Stimulated activated naive CD8-positive, alpha-beta T cell treated with anti-CD3 and anti-CD28 coated beads, Interleukin-15, amount 100 ng/mL, for 72 hours (primary cell): ENCODE measurements around the gene TMEM151B.

ENCODE experiments used
- ATAC-seq: fragments of 150-1000 bp; cut with Tn5 transposase; 2 replicates; pipeline ENCODE4 v1.10.0; 2021; ENCODE audit warnings: mild to moderate bottlenecking, moderate library complexity
- DNase-seq, 2 donors: peaks; one replicate each; pipeline ENCODE4 v3.0.0; 2021 to 2022
- H3K27ac Mint-ChIP-seq, 2 donors: one replicate each; pipeline ENCODE4 v1.8.0; 2022; ENCODE audit warnings: mild to moderate bottlenecking in 2 of 2, mixed read lengths in 2 of 2, moderate library complexity in 2 of 2
- H3K27me3 Mint-ChIP-seq: one replicate; pipeline ENCODE4 v1.8.0; 2022; ENCODE audit warnings: mixed read lengths
- H3K4me1 Mint-ChIP-seq: one replicate; pipeline ENCODE4 v1.8.0; 2022; ENCODE audit warnings: mild to moderate bottlenecking, mixed read lengths
- H3K4me3 Mint-ChIP-seq, 2 donors: one replicate each; pipeline ENCODE4 v1.8.0; 2022; ENCODE audit warnings: mild to moderate bottlenecking in 2 of 2, mixed read lengths in 2 of 2, moderate library complexity in 1 of 2
- H3K9me3 Mint-ChIP-seq, 2 donors: one replicate each; pipeline ENCODE4 v1.8.0; 2022; ENCODE audit warnings: mixed read lengths in 2 of 2

The TMEM151B gene

DNA sequence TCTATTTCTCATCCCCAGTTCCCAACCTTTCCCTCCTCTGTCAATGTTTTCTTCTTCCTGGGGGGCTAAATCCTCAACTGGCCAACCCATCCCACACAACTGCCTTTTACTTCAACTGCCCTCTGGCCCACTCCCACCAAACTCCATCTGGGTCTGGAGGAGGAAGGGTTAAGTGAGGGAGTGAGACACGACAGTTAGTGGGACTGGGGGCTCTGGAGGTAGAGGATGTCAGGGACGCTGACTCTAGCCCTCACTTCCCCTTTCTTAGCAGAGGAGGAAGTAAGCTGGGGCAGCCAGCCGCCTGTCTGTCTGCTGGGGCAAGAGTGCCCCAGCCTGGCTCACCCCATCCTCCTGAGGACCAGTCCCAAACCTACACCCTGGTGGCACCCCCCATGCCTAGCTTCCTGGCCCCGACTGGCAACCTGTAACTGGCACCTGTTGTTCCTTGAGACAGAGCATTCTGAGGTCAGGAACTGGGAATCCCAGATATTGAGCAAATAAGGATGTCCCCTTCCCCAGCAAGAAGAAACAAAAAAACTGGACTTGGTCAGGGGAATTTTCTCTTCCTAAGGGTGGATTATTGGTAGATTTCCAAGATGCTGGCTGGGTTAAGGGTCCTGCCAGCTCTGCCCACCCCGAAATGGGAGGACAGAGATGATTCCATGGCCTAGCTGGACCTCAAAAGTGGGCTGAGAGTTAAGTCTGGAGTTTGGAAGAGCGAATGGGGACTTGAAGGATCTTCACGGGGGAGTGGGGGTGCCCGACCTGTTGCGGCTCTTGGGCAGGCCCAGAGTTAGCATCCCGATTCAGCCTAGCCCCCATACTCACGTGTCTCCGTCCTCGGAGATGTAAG lies 5.9 kb upstream of the TMEM151B start:
- DNase-seq (peak in 1 of 2 donors; percentile 50), ATAC-seq (peak; percentile 59)
- H3K27me3 Mint-ChIP-seq: peaks cover 18% of the 10 kb centered on the region
- H3K4me1 Mint-ChIP-seq: peaks cover 73% of the 10 kb centered on the region
- H3K9me3 Mint-ChIP-seq: no peaks in the 10 kb centered on the region
- peak overlapping the region; percentile 97 to 99 for H3K4me3 Mint-ChIP-seq
- H3K27ac Mint-ChIP-seq: peak overlapping the region; percentile 91 to 97

DNA sequence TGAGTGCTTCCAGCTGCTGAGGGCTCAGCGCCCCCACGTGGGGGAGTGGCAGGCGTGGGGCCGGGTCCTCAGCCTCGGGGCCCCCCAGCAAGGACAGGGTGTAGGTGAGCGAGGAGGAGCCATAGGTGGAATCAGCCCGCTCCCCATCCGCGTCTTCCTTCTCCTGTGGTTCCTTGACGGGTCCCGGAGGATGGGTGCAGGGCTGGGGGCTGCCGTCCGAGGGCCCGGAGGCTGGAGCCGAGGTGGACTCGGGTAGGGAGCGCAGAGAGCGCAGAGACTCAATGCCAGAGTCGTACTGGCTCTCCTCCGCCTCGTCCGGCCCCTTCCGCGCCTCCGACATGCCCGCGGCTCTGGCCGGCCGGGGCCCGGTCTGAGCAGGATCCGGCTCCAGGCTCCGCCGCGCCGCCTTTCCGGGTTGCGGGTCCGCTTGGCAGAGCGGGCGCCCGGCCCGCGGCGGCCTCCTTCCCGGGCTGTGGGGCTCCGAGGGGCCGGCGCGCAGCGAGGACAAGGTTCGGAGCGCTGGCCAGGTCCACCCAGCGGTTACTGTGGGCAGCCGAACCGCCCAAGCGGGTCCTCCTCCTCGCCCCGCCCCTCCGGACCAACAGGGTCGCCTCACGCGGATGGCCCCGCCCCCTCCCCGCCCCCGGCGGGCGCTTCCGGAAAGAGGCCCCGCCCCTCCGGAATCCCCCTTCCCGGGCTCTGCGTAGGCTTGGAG lies 5.1 kb upstream of the TMEM151B start, which contains the start of gene NFKBIE:
Gene NFKBIE (minus strand): TSS at position 545 of the 715 bp plus-strand sequence. CDS start 205 bp downstream, at position 340.
- H3K9me3 Mint-ChIP-seq: no peaks in the 10 kb centered on the region

DNA sequence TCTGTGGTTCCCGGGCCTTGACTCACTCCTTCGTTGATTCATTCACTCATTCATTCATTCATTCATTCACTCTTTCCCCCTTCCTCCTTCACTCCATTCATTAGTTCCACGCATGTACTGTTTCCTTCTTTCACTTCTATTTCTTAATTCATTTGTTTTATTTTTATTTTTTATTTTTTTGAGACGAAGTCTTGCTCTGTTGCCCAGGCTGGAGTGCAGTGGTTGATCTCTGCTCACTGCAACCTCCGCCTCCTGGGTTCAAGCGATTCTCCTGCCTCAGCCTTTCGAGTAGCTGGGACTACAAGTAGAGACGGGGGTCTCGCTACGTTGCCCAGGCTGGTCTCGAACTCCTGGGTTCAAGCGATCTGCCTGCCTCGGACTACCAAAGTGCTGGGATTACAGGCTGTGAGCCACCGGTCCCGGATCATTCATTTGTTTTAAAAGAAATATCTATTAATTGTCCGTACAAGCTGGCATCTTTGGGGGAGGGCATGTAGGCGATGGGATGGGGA lies 4.5 kb upstream of the TMEM151B start:
- H3K9me3 Mint-ChIP-seq: no peaks in the 10 kb centered on the region
- DNase-seq: no peak
- H3K4me3 Mint-ChIP-seq: peak overlapping the region; percentile 97 to 99
- peaks cover 29% of the 10 kb centered on the region for H3K27me3 Mint-ChIP-seq
- peak overlapping the region; percentile 35 to 88 for H3K27ac Mint-ChIP-seq
- peaks cover 72% of the 10 kb centered on the region for H3K4me1 Mint-ChIP-seq
- ATAC-seq: no peak

More for the DNA sequence above, 5.1 kb upstream of the TMEM151B start, which contains the start of gene NFKBIE:
- Mint-ChIP-seq H3K27ac (peak within 1 kb of the TSS; percentile 91 to 97), H3K4me3 (peak within 1 kb of the TSS; percentile 97 to 99), H3K4me1 (peaks cover 78% of the 10 kb centered on the region), H3K27me3 (peaks cover 26% of the 10 kb centered on the region)
- ATAC-seq: peak; percentile 68
- DNase-seq: peak; percentile 95

DNA sequence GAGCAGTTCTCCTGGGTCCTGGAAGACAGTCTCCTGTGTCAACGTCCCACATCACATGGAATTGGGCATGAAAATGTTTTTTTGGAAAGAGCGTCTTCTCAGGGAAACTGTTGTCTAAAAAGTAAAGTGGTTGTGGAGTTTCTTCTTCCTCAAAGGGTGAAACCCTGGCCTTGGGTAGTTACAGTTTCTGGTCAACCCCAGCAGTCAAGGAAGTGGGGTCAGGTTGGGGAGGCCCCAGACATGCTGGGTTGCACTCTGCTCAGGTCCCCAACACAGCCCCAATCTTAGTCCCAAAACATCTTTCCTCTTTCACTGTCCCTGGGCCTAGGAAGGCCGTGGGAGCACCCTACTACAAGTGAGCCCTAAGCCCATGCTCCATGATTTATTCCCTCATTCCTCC lies 3.9 kb upstream of the TMEM151B start:
- Mint-ChIP-seq H3K27me3 (peaks cover 35% of the 10 kb centered on the region), H3K9me3 (no peaks in the 10 kb centered on the region), H3K4me3 (peak overlapping the region; percentile 80 to 97), H3K27ac (peak overlapping the region; percentile 85 to 88), H3K4me1 (peaks cover 72% of the 10 kb centered on the region)
- DNase-seq (peak in 1 of 2 donors; percentile 57), ATAC-seq (peak; percentile 54)

DNA sequence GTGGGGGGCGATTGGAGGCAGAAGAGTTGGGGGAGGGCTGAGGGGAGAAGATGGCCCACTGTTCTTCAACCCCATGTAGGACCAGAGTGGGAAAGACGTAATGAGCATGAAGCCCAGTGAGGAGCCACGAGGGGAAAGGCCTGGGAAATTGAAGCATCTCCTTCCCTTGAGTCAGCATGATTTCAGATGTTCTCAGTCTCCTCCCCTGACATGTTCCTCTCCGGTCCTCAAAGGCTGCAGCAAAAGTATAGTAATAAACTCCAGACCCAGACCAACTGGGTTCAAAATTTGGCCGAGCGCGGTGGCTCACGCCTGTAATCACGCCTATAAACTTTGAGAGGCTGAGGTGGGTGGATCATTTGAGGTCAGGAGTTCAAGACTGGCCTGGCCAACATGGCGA lies 3.0 kb upstream of the TMEM151B start:
- H3K27me3 Mint-ChIP-seq: peaks cover 44% of the 10 kb centered on the region
- H3K4me3 Mint-ChIP-seq: no peak overlapping the region
- H3K4me1 Mint-ChIP-seq: peaks cover 65% of the 10 kb centered on the region
- H3K27ac Mint-ChIP-seq: no peak overlapping the region
- DNase-seq (no peak), ATAC-seq (no peak)
- H3K9me3 Mint-ChIP-seq: no peaks in the 10 kb centered on the region

DNA sequence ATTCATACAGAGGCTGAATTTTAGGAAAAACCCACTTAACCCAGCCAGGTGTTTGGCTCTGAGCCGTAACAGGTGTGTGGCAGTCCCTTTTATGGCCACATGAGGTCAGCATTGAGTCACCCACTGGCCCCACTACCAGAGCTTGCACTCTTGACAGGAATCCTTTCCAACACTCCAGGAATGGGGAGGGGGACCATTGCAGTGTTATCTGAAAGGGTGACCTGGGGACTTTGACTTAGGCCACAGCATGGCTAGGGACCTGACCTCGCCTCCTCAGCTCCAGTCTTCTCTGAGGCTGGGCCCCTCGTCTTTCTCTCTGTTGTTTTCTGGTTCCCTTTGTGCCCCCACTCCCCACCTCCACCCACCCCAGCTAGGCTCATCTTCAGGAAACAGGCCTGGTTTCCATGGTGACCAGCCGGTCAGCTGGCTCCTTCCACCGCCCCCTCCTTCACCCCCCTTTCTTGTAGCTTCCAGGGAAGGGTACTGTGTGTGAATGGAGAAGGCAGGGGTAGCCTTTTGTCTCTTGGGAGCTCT lies 2.1 kb upstream of the TMEM151B start:
- Mint-ChIP-seq H3K27me3 (peaks cover 53% of the 10 kb centered on the region), H3K4me1 (peaks cover 56% of the 10 kb centered on the region), H3K27ac (no peak overlapping the region), H3K4me3 (no peak overlapping the region), H3K9me3 (no peaks in the 10 kb centered on the region)
- DNase-seq (peak; percentile 54 to 56), ATAC-seq (no peak)

DNA sequence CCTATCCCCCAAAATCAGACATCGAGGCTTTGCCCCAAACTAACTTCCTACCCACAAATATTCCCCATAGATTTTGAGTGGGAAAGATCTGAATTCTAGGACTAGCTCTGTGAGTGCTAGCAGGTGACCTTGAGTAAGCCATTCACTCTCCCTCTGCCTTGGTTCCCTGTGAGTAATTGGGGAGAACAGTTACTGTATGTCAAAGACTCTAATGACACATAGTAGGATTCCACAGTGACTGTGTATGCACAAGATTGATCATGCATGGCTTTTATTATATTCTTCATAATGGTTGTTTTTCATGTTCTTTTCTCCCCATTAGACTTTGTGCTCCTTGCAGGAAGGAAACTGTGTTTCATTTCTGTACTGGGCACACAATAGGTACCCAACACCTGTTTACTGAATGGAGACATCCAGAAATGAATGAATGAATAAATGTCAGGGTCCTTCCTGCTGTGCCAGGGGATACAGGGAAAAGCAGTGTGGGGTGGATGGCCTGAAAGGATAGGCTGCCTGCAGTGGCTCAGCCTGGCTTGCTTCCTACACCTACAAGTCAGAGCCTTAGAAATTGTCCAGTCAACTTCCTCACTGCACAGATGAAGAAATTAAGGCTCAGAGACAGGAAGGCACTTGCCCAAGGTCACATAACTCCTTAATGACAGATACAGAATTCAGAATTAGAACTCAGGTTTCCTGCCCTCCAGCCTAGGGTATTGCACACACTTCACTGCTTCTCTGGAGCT lies 901 bp upstream of the TMEM151B start:
- H3K9me3 Mint-ChIP-seq: no peaks in the 10 kb centered on the region
- DNase-seq: no peak
- peak overlapping the region; percentile 64 to 77 for H3K4me3 Mint-ChIP-seq
- H3K27ac Mint-ChIP-seq: no peak overlapping the region
- H3K27me3 Mint-ChIP-seq: peaks cover 65% of the 10 kb centered on the region
- peaks cover 44% of the 10 kb centered on the region for H3K4me1 Mint-ChIP-seq
- ATAC-seq: no peak

DNA sequence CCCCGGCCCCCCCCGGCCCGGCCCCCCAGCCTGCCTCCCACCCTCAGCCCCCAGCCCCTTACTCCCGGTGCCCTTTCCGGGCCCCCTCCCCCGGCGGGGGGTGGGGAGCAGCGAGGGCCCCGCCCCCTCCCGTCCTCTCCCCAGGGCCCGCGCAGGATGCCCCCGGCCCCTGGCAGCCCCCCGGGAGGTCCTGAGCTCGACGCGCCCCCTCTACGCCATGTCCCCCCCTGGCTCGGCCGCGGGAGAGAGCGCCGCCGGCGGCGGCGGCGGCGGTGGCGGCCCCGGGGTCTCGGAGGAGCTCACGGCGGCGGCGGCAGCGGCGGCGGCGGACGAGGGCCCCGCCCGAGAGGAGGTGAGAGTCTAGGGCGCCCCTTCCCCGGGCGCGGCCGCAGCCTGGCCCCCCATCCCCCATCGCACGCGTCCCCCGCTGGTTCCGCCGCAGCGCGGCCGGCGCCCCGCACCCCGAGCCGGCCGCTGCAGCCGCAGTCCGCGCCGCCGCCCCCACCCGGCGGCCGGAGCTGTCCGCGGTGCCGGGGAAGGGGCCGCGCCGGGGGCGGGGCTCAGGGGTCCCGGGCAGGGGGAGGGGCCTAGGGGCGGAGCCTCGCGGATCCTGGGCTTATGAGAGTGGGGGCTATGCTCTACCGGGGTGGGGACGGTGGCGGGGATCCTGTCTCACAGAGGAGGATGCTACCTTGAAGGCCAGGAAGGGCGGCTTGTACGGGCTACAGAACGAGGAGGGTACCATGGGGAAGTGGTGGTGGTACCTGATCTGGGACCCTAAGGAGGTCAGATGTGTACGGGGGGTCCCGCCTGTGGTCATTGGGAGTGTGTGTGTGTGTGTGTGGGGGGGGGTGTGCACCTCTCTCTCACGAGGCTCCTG lies 516 bp downstream of the TMEM151B start:
- peaks cover 44% of the 10 kb centered on the region for H3K4me1 Mint-ChIP-seq
- H3K4me3 Mint-ChIP-seq: peak overlapping the region; percentile 38 to 70
- no peak for DNase-seq

DNA sequence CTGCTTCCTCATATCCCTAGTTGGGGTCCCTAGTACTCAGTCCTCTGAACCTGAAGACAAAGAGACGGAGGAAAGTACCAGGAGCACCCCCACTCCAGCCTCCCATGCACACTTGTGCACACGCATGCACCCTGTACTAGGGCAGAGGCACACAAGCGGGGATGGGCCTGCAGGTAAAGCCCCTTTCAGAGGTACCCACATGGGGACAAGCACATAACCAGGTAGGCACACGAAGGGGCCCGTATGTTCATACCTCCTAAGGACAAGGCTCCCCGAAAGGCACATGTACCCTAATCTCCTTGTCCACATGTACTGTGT lies 1.1 kb downstream of the TMEM151B start:
- Mint-ChIP-seq H3K9me3 (no peaks in the 10 kb centered on the region), H3K4me1 (peaks cover 38% of the 10 kb centered on the region), H3K27me3 (peaks cover 71% of the 10 kb centered on the region), H3K27ac (no peak overlapping the region), H3K4me3 (peak overlapping the region; percentile 38 to 70)
- ATAC-seq: no peak
- no peak for DNase-seq

More for the DNA sequence above, 516 bp downstream of the TMEM151B start:
- peak; percentile 24 for ATAC-seq
- Mint-ChIP-seq H3K27me3 (peaks cover 71% of the 10 kb centered on the region), H3K27ac (no peak overlapping the region), H3K9me3 (no peaks in the 10 kb centered on the region)

DNA sequence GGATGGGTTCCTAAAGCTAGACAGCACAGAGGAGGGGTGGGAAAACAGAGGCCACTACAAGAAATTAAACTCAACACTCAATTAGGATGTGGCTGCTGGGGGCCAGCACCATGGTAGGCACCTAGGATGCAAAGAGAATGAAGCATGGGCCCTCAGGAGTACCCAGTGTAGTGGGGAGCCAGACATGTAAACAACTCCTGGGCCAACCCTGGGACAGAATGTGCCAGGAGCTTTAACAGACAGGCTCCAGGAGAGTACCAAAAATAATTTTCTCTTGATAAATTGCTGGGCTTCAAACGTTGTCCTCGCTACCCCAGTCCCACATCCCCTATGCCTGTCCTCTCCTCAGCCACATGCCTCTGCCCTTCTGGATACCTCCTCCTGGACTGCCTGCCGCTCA lies 1.7 kb downstream of the TMEM151B start:
- Mint-ChIP-seq H3K9me3 (no peaks in the 10 kb centered on the region), H3K27me3 (peaks cover 73% of the 10 kb centered on the region), H3K27ac (no peak overlapping the region), H3K4me3 (no peak overlapping the region), H3K4me1 (peaks cover 32% of the 10 kb centered on the region)
- no peak for DNase-seq
- no peak for ATAC-seq

DNA sequence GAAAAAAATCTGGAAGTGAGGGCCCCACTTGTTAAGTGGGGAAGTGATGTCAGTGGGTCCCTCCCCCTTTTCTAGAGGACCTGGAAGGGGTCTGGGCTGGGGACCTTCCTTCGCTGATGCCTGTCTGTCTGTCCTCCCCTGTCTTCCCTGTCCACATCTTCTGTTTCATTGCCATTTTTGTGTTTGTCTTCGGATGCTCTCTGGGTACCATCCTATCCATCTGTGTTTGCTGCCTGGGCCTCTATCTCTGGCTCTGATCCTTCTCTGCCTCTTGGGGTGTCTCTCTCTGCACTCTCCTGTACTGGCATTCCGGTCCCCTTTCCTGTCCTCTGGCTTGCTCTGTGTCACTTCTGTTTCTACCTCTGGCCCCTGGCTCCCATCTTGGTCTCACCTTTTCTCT lies 2.3 kb downstream of the TMEM151B start:
- ATAC-seq (no peak), DNase-seq (no peak)
- Mint-ChIP-seq H3K27ac (no peak overlapping the region), H3K27me3 (peaks cover 75% of the 10 kb centered on the region), H3K4me1 (peaks cover 29% of the 10 kb centered on the region), H3K9me3 (no peaks in the 10 kb centered on the region), H3K4me3 (no peak overlapping the region)

DNA sequence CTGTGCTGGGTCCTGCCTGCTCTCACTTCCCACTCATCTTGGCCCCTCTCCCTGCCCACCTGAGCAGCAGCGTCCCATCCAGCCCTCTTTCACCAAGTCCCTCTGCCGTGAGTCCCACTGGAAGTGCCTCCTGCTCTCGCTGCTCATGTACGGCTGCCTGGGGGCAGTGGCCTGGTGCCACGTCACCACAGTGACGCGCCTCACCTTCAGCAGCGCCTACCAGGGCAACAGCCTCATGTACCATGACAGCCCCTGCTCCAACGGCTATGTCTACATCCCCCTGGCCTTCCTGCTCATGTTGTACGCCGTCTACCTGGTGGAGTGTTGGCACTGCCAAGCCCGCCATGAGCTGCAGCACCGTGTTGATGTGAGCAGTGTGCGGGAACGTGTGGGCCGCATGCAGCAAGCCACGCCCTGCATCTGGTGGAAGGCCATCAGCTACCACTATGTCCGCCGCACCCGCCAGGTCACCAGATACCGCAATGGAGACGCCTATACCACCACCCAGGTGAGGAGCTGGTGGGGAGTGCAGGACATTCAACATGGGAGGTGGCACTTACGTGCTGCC lies 2.8 kb downstream of the TMEM151B start:
- Mint-ChIP-seq H3K4me1 (peaks cover 24% of the 10 kb centered on the region), H3K27ac (no peak overlapping the region), H3K27me3 (peaks cover 80% of the 10 kb centered on the region), H3K9me3 (no peaks in the 10 kb centered on the region), H3K4me3 (no peak overlapping the region)
- ATAC-seq (no peak), DNase-seq (no peak)

DNA sequence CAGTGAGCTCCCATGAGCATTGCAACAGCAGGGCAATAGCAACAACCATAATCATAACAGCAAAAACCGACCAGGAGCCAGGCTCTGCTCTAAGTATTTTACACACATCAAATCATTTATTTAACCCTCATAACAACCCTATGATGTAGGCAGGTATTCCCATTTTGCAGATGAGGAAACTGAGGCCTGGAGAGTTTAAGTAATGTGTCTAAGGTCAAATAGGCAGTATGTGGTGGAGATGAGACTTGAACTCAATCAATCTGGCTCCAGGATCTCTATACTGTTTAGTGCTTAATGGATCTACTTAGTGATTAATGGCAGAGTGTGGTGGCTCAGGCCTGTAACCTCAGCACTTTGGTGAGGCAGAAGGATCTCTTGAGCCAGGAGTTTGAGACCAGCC lies 3.4 kb downstream of the TMEM151B start:
- Mint-ChIP-seq H3K27me3 (peaks cover 83% of the 10 kb centered on the region), H3K9me3 (no peaks in the 10 kb centered on the region), H3K27ac (no peak overlapping the region), H3K4me1 (peaks cover 19% of the 10 kb centered on the region), H3K4me3 (no peak overlapping the region)
- DNase-seq (no peak), ATAC-seq (no peak)

DNA sequence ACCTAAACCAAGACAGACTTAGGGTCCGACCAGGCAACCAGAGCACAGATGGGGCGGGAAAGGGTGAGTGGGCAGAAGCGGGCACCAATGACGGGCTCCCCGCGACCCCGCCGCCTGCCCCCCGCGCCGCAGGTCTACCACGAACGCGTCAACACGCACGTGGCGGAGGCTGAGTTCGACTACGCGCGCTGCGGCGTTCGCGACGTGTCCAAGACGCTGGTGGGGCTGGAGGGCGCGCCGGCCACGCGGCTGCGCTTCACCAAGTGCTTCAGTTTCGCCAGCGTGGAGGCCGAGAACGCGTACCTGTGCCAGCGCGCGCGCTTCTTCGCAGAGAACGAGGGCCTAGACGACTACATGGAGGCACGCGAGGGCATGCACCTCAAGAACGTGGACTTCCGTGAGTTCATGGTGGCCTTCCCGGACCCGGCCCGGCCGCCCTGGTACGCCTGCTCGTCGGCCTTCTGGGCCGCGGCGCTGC lies 5.1 kb downstream of the TMEM151B start:
- Mint-ChIP-seq H3K9me3 (no peaks in the 10 kb centered on the region), H3K27me3 (peaks cover 79% of the 10 kb centered on the region), H3K4me1 (peaks cover 8% of the 10 kb centered on the region), H3K27ac (no peak overlapping the region), H3K4me3 (peak overlapping the region; percentile 18 to 48)
- DNase-seq: no peak
- no peak for ATAC-seq
